Endothelial cell of umbilical vein (primary cell): ENCODE data around the gene BHLHA15. TPM values are rescaled to one million over a fixed set of nuclear protein-coding genes. Genes with fewer than 3 reads are reported as not detected.

ENCODE experiments used
- BruUV-seq: library from RNA; stranded (reverse); fragments of 400-500 nt; replicated peaks from 2 replicates; lab custom pipeline; 2021; lab: Mats Ljungman, UMichigan
- CTCF ChIA-PET: fragments of 300-600, 350-600 bp; sonication (Branson Sonifier 250); formaldehyde crosslinking; loops from one replicate; lab custom pipeline; 2021; ENCODE audit warnings: antibody characterized with exemption, inconsistent platforms; lab: Charles Lee
- POLR2A ChIA-PET: fragments of 300-600, 350-600 bp; sonication (Branson Sonifier 250); formaldehyde crosslinking; loops from one replicate; lab custom pipeline; 2021; ENCODE audit warnings: antibody characterized with exemption, inconsistent platforms; lab: Charles Lee
- DNase-seq: peaks from one replicate; pipeline ENCODE4 v3.0.0-alpha.2; 2011; ENCODE audit warnings: low read depth, low spot score
- FAIRE-seq: peaks from 2 replicates; lab custom pipeline; 2011; peaks lifted over from hg19 to GRCh38; lab: Jason Lieb, UNC
- H2AFZ ChIP-seq: 2 replicates; pipeline ENCODE4 v1.6.0; 2012; ENCODE audit warnings: low read depth, low read length, control low read depth, inconsistent platforms
- H3K27ac ChIP-seq: 2 replicates; pipeline ENCODE4 v1.5.1; 2011; ENCODE audit warnings: low read depth, mild to moderate bottlenecking, control low read depth, low read length, moderate library complexity; ENCODE audit not compliant: insufficient read depth
- H3K27me3 ChIP-seq, 2 experiments: 2 replicates each; pipeline versions ENCODE4 v1.6.0 to v1.6.1; 2011; ENCODE audit warnings: low read length in 2 of 2, mixed read lengths in 1 of 2; ENCODE audit not compliant: control insufficient read depth in 2 of 2, insufficient read depth in 2 of 2
- H3K36me3 ChIP-seq, 2 experiments: 2 replicates in 1 of 2; 3 replicates in 1 of 2; pipeline ENCODE4 v1.5.1; 2011; ENCODE audit warnings: low read length in 2 of 2, mild to moderate bottlenecking in 1 of 2, moderate library complexity in 1 of 2; ENCODE audit not compliant: control insufficient read depth in 2 of 2, insufficient read depth in 2 of 2; ENCODE audit errors: extremely low read depth in 1 of 2
- H3K4me1 ChIP-seq: 3 replicates; pipeline ENCODE4 v1.5.1; 2011; ENCODE audit warnings: mild to moderate bottlenecking, low read length; ENCODE audit not compliant: control insufficient read depth, insufficient read depth; ENCODE audit errors: extremely low read depth
- H3K4me2 ChIP-seq: 2 replicates; pipeline ENCODE4 v1.6.1; 2011; ENCODE audit warnings: low read length, control low read depth, mixed read lengths; ENCODE audit not compliant: insufficient read depth
- H3K4me3 ChIP-seq, 3 experiments: fragments of 200-600 bp in 1 of 3; sonication (generic), shearing (Covaris generic) in 1 of 3; replicated peaks in 1 of 3; 2 replicates each; pipeline ENCODE4 v1.5.1; 2011 to 2016; ENCODE audit warnings: control low read depth in 3 of 3, low read length in 3 of 3, mild to moderate bottlenecking in 2 of 3, inconsistent platforms in 1 of 3, low read depth in 1 of 3, moderate library complexity in 1 of 3; ENCODE audit not compliant: insufficient read depth in 1 of 3
- H3K79me2 ChIP-seq: 2 replicates; pipeline ENCODE4 v1.6.0; 2012; ENCODE audit warnings: low read length, inconsistent platforms; ENCODE audit not compliant: control insufficient read depth, insufficient read depth
- H3K9ac ChIP-seq: replicated peaks from 2 replicates; pipeline ENCODE3; 2011; ENCODE audit warnings: low read length, control low read depth; ENCODE audit not compliant: insufficient read depth; ENCODE audit errors: extremely low read depth
- H3K9me1 ChIP-seq: replicated peaks from 3 replicates; pipeline ENCODE4 v1.6.0; 2011; ENCODE audit warnings: mild to moderate bottlenecking, low read length; ENCODE audit not compliant: control insufficient read depth, insufficient read depth; ENCODE audit errors: extremely low read depth
- H3K9me3 ChIP-seq: replicated peaks from 2 replicates; pipeline ENCODE4 v1.5.1; 2012; ENCODE audit warnings: low read length, inconsistent platforms; ENCODE audit not compliant: control insufficient read depth, insufficient read depth
- H4K20me1 ChIP-seq: replicated peaks from 2 replicates; pipeline ENCODE3; 2011; ENCODE audit warnings: mild to moderate bottlenecking, low read length; ENCODE audit not compliant: control insufficient read depth, insufficient read depth; ENCODE audit errors: extremely low read depth
- EZH2 ChIP-seq: IDR thresholded peaks from 2 replicates; pipeline ENCODE4 v1.6.1; 2012; ENCODE audit warnings: borderline replicate concordance, low read depth, mild to moderate bottlenecking, moderate library complexity, low read length, inconsistent platforms; ENCODE audit not compliant: severe bottlenecking
- FOS ChIP-seq: IDR thresholded peaks from 2 replicates; pipeline ENCODE4 v1.6.1; 2011; ENCODE audit warnings: mild to moderate bottlenecking, low read length, moderate library complexity, borderline replicate concordance; ENCODE audit not compliant: insufficient read depth
- GATA2 ChIP-seq: IDR thresholded peaks from 2 replicates; pipeline ENCODE4 v1.7.0; 2011; ENCODE audit warnings: low read depth, mild to moderate bottlenecking, moderate library complexity, mixed read lengths, low read length; ENCODE audit not compliant: insufficient read length, insufficient read depth
- JUN ChIP-seq: IDR thresholded peaks from 2 replicates; pipeline ENCODE4 v1.6.1; 2011; ENCODE audit warnings: borderline replicate concordance, low read depth; ENCODE audit not compliant: insufficient read length, insufficient read depth
- MAX ChIP-seq: IDR thresholded peaks from 2 replicates; pipeline ENCODE4 v1.6.1; 2011; ENCODE audit not compliant: insufficient read depth, insufficient read length
- MYC ChIP-seq: IDR thresholded peaks from one replicate; pipeline ENCODE4 v1.6.1; 2011; ENCODE audit warnings: mild to moderate bottlenecking, low read depth, low read length
- POLR2A ChIP-seq: IDR thresholded peaks from 2 replicates; pipeline ENCODE4 v1.6.1; 2012; ENCODE audit warnings: low read depth, mild to moderate bottlenecking, control low read depth, low read length
- POLR2AphosphoS5 ChIP-seq: IDR thresholded peaks from 2 replicates; pipeline ENCODE4 v1.6.1; 2012; ENCODE audit warnings: low read depth, mild to moderate bottlenecking, control low read depth, low read length, moderate library complexity; ENCODE audit not compliant: insufficient read depth
- dilution Hi-C: fragments of 300-500 bp; cut with MboI; formaldehyde crosslinking; loops from one replicate; pipeline ENCODE4 v1.15.0; 2019; ENCODE audit warnings: low sequenced_read_pairs; ENCODE audit not compliant: extremely low pct_ligation_motif_present
- intact Hi-C: fragments of 100-400 bp; cut with micrococcal nuclease; formaldehyde crosslinking; loops from one replicate; pipeline ENCODE4 v1.10.0; 2022
- polyA plus RNA-seq, 4 experiments: library from polyadenylated mRNA; depleted of rRNA in 3 of 4; stranded (reverse) in 3 of 4; unstranded in 1 of 4; fragments of >200 nt; gene quantifications; 2 replicates each; pipeline versions ENCODE4 v1.2.1 to v1.2.3, GENCODE V29; 2011 to 2012; ENCODE audit warnings: missing spikeins in 1 of 4
- total RNA-seq: library from RNA; stranded (reverse); gene quantifications from 2 replicates; pipeline ENCODE4 v1.2.3, GENCODE V29; 2021
- TF ChIP-seq, protein P1 (sequence below), 2 donors: IDR thresholded peaks; 1 replicate in 1 of 2; 2 replicates in 1 of 2; pipeline ENCODE4 v1.5.1; 2011; ENCODE audit warnings: low read length in 2 of 2, mild to moderate bottlenecking in 2 of 2, moderate library complexity in 2 of 2, control low read depth in 1 of 2, inconsistent platforms in 1 of 2, low read depth in 1 of 2; ENCODE audit not compliant: insufficient read depth in 1 of 2; ENCODE audit errors: extremely low read depth in 1 of 2

Gene BHLHA15
- total and polyA plus RNA-seq, 2 donors (not counting 3 experiments of a cell fraction or from before 2014, with no cell fraction given), result 0.81 to 1.2 TPM

DNA sequence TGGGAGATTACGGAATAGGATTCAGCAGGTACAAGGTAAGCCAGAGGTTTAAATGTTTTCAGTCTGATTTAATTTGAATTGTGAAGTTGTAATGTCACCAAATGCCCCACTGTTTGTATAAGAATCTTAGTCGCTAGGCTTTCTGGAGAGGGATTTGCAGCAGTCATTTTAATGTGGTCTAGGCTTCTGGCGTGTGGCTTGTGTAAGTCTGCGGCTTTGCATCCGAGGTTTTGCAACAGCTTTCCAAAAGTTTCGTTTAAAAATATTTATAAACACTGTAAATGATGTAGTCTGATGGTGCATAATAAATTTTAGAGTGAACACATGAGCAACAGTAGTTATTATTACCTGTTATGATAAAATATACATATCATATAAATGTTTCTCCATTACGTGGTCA lies 26.1 kb upstream of the BHLHA15 start:
- ChIA-PET POLR2A (no interaction called here), CTCF (interaction anchor here (1.1 kb wide), 2 partner anchors 17 to 164 kb away, joined by 3 to 8 read pairs; no protein-coding TSS in a partner anchor)
- Histone ChIP-seq H3K27me3 (no peaks in the 10 kb centered on the region), H3K79me2 (no peaks in the 10 kb centered on the region), H3K9me3 (no peaks in the 10 kb centered on the region), H3K9me1 (no peaks in the 10 kb centered on the region), H3K27ac (no peak overlapping the region), H3K4me1 (peaks cover 11% of the 10 kb centered on the region), H3K4me2 (no peak overlapping the region), H2AFZ (no peak overlapping the region), H3K4me3 (no peak overlapping the region), H4K20me1 (no peaks in the 10 kb centered on the region), H3K36me3 (peaks cover 0 to 2% of the 10 kb centered on the region in 2 experiments), H3K9ac (no peak overlapping the region)
- dilution Hi-C loops (no loop called here), intact Hi-C loops (no loop called here)
- FAIRE-seq, result no peak
- DNase-seq, result no peak
- BruUV-seq, result no TSS peak
- TF ChIP-seq POLR2AphosphoS5, result no peak
- TF ChIP-seq, protein P1, sequence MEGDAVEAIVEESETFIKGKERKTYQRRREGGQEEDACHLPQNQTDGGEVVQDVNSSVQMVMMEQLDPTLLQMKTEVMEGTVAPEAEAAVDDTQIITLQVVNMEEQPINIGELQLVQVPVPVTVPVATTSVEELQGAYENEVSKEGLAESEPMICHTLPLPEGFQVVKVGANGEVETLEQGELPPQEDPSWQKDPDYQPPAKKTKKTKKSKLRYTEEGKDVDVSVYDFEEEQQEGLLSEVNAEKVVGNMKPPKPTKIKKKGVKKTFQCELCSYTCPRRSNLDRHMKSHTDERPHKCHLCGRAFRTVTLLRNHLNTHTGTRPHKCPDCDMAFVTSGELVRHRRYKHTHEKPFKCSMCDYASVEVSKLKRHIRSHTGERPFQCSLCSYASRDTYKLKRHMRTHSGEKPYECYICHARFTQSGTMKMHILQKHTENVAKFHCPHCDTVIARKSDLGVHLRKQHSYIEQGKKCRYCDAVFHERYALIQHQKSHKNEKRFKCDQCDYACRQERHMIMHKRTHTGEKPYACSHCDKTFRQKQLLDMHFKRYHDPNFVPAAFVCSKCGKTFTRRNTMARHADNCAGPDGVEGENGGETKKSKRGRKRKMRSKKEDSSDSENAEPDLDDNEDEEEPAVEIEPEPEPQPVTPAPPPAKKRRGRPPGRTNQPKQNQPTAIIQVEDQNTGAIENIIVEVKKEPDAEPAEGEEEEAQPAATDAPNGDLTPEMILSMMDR (IDR thresholded peaks at IDR 0.05; ENCODE audit: extremely low read depth in 1 of 2, insufficient read depth in 1 of 2, low read depth in 1 of 2, low read length in 2 of 2), result no peak
- TF ChIP-seq MAX, result no peak
- TF ChIP-seq FOS, result no peak
- TF ChIP-seq JUN, result no peak
- TF ChIP-seq EZH2, result no peak
- no peak for TF ChIP-seq POLR2A
- TF ChIP-seq GATA2, result no peak
- TF ChIP-seq MYC, result no peak
